GM18861 (cell line): Measurements from ENCODE around the gene ITPR1.
A peak's percentile ranks its signal among the peaks of the same experiment; 100 is the strongest.
"Not testable (repeated sequence)": the region's sequence is repeated elsewhere in the genome, so short reads cannot be mapped to it uniquely, and the experiment has no call there.

Experiments
- ATAC-seq: cut with Tn5 transposase; IDR thresholded peaks from one replicate; pipeline ENCODE4 v1.9.1; 2021; ENCODE audit not compliant: unreplicated experiment

The ITPR1 gene

GRCh38 chr3:4753073-4753691 lies 260.0 kb downstream of the ITPR1 start:
- ATAC-seq: no peak

- ATAC-seq: peak; percentile 62
These were observed 261.3 kb downstream of the ITPR1 start for GRCh38 chr3:4754180-4755086.

GRCh38 chr3:4755566-4755965 lies 262.4 kb downstream of the ITPR1 start:
- ATAC-seq: no peak

- ATAC-seq: no peak
These were observed 263.1 kb downstream of the ITPR1 start for GRCh38 chr3:4756057-4756775.

GRCh38 chr3:4756855-4757574 lies 263.9 kb downstream of the ITPR1 start:
- ATAC-seq: peak; percentile 49

- no peak for ATAC-seq
These were observed 264.6 kb downstream of the ITPR1 start for GRCh38 chr3:4757575-4758248.

- ATAC-seq: no peak
These were observed 265.2 kb downstream of the ITPR1 start for GRCh38 chr3:4758249-4758860.

- no peak for ATAC-seq
These were observed 266.0 kb downstream of the ITPR1 start for GRCh38 chr3:4758957-4759656.

GRCh38 chr3:4759689-4760312 lies 266.7 kb downstream of the ITPR1 start:
- ATAC-seq: no peak

GRCh38 chr3:4761759-4762158 lies 268.6 kb downstream of the ITPR1 start:
- no peak for ATAC-seq

GRCh38 chr3:4762481-4763230 lies 269.5 kb downstream of the ITPR1 start:
- not testable (repeated sequence) for ATAC-seq

GRCh38 chr3:4763604-4764247 lies 270.6 kb downstream of the ITPR1 start:
- ATAC-seq: no peak

- ATAC-seq: no peak
These were observed 272.1 kb downstream of the ITPR1 start for GRCh38 chr3:4765212-4765611.

GRCh38 chr3:4766263-4766662 lies 273.1 kb downstream of the ITPR1 start:
- no peak for ATAC-seq

GRCh38 chr3:4766716-4767499 lies 273.8 kb downstream of the ITPR1 start:
- no peak for ATAC-seq

GRCh38 chr3:4768021-4768420 lies 274.9 kb downstream of the ITPR1 start:
- no peak for ATAC-seq

GRCh38 chr3:4768521-4768920 lies 275.4 kb downstream of the ITPR1 start:
- ATAC-seq: no peak
